GM18861 (cell line): ENCODE measurements around the gene SOCS3.

Source experiments
- ATAC-seq: cut with Tn5 transposase; IDR thresholded peaks from one replicate; pipeline ENCODE4 v1.9.1; 2021; ENCODE audit not compliant: unreplicated experiment

Gene SOCS3, protein sequence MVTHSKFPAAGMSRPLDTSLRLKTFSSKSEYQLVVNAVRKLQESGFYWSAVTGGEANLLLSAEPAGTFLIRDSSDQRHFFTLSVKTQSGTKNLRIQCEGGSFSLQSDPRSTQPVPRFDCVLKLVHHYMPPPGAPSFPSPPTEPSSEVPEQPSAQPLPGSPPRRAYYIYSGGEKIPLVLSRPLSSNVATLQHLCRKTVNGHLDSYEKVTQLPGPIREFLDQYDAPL

DNA sequence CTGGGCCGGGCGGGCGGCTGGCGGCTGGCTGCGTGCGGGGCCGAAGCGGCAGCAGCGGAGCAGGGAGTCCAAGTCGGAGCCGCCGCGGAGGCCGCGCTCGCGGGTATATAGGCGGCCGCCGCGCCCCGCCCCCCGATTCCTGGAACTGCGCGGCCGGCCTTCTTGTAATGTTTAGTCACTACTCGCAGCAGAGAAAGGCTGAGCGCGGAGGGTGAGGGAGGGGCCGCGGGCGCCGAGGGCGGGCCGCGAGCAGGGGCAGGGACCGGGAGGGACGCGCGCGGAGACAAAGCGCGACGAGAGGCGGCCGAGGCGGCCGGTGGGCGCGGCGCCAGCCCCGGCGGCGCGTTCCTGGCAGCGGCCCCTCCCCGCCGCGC is at the start of gene SOCS3:
SOCS3 (minus strand) TSS at position 81 of the 374 bp plus-strand sequence. CDS start 982 bp downstream, outside the sequence.
- no peak for ATAC-seq

DNA sequence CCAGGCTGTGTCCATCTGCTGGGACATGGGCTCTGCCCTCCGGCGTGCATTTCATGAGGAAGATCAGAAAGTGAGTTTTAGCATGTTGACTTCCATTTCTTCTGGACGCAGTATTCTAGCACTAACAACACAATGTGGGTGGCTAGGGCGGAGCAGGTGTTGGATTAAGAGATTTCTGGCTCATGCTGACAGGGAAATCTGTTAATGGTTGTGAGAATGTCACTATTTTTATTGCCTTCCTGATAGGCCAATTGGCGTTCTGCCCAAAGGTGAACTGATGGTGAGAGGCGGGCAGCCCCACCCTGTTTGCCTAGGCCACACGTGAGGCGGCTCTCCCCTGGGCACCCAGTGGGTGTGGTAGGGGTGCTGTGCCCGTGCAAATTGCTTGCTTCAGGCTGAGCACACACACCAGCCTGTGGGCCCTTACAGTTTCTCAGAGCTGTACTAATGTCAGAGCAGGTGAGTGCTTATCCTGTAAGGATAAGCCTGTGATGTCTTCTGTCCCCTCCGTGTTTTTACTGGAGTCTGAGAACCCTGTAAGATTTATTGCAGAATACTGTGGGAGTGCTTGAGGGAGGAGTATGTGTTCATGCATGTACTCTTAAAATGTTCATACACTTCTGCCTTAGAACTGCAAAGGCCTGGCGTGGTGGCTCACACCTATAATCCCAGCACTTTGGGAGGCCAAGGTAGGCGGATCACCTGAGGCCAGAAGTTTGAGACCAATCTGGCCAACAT is 49.5 kb upstream of the SOCS3 start:
- ATAC-seq = no peak

DNA sequence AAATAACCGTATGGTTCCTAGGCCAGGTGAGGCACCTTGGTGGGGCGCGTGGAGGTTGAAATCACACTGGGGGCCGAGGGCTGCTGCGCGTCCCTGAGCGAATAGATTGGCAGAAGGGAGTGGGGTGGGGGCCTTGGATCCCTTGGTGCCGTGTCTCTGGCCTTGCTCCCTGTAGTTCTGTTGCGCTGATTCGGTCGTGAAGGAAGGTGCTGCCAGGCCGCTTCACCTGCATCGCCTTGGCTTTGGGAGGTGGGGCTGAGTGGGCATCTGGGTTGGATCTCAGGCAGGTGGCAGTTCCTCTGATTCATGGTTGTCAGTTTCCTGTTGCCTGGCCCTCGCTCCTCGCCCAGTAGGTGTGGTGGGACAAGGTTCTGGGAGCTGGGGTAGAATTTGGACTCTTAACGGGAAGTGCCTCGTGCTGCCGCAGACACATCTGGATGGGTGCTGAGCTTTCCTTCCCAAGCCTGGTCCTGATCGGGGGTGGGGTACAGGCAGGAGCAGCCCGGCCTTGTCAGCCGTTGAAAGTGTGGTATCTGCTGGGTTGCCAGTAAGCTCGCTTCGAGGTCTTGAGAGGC is 48.7 kb upstream of the SOCS3 start:
- no peak for ATAC-seq

DNA sequence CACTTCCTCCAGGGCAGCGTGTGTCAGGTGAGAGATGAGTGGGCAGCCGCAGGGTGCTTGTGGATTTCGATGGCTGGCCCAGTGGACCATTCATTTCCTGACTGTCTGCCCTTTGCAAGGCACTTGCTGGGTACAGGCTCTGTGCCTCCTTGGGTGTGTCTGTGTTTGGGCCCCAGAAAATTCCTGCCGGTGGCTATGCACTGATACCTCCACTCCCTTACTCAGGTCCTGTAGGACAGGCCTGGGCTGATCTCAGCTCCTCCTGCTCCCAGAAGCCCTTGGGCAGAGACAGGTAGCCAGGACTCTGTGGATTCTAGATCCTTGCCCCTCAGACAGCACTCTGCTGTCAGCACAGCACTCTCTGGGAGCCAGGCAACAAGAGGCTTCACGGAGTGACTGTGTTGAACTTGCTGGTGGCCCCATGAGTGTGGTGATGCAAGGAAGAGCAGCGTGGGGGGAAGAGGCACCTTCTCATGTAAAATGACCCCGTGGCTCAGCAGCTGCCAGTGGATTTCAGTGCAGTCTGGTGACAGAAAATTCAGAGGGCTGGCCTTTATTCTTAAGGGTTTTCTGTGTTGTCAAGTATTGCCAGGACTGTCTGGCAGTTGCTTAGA is 47.6 kb upstream of the SOCS3 start:
- no peak for ATAC-seq

DNA sequence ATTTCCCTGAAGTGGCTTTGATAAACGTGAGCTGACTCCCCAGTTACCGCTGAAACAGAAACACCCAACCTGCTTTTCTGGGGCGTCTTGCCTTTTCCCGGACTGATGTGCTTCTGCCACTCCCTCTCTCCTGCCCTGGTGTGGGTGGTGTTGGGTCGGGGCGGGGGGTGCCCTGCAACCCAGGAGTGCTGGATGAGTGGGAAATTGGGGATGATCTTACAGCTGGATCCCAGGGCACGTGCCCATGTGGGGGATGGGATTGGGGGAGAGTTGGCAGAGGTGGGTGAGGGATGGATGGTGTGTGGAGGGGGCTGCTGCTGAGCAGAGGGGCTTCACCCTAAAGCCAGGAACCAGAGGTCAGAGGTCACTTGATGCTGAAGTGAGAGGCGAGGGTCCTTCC is 47.0 kb upstream of the SOCS3 start:
- no peak for ATAC-seq

DNA sequence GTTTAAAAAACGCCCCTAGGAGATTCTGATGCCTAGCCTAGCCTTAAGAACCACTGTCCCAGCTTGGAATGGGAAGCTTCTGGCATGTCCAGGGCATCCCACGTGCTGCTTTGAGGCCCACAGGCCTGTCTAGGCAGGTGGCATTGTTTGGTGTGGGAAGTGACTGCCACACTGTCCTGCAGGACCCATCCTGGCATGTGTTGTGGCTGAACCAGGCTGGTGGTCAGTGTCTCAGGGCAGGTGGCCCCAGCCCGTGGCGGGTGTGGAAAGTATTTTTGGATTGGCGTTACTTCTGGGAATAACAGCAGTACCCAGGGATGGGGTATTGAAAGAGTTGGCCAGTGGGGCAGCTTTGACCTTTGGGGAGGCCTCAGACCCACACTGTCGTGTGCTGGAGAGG is 46.5 kb upstream of the SOCS3 start:
- no peak for ATAC-seq

DNA sequence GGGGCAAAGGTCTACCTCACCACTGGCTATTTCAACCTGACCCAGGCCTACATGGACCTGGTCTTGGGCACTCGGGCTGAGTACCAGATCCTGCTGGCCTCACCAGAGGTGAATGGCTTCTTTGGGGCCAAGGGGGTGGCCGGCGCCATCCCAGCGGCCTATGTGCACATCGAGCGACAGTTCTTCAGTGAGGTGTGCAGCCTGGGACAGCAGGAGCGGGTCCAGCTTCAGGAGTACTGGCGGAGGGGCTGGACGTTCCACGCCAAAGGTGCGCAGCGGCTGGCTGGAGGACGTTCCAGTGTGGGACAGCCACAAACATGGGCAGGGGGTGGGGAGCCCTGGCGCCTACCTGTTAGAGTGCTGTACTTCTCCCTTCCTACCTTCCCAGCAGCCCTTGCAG is 43.9 kb upstream of the SOCS3 start:
- no peak for ATAC-seq

DNA sequence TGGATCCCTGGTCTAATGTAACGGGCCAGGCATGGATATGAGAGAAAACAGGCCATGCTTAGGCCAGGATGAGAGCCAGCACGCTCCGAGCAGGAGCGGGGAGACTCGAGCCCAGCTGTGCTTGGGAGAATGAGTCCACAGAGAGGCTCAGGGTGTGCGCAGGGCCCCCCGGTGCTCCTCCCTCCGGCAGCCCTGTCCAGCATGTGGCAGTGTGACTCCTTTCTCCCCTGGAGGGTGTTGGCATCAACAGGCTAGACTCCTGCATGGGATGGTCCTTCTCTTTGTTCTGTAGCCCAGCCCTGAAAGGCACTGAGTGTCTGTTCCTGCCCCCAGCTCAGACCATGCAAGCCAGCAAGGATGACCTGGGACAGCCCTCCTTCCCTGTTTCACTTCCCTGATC is 42.0 kb upstream of the SOCS3 start:
- no peak for ATAC-seq

DNA sequence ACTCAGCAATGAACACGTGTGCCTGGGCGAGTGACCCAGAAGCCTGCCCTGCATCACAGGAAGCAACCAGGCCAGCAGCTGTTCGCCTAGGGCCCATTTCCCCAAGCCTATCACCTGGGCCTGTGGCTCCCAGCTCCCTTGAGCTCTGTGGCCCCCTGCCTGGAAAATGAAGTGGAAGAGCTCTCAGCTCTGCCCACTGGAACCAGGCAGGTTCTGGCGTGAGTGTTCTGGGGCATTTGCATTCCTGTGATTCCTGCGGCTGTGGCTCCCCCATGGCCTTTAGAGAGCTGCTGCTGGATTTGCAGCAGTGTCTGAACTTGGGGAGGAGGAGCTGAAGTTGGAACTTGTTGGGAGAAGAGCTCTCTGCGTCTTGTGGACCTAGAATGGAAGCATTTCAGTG is 41.4 kb upstream of the SOCS3 start:
- ATAC-seq = no peak

DNA sequence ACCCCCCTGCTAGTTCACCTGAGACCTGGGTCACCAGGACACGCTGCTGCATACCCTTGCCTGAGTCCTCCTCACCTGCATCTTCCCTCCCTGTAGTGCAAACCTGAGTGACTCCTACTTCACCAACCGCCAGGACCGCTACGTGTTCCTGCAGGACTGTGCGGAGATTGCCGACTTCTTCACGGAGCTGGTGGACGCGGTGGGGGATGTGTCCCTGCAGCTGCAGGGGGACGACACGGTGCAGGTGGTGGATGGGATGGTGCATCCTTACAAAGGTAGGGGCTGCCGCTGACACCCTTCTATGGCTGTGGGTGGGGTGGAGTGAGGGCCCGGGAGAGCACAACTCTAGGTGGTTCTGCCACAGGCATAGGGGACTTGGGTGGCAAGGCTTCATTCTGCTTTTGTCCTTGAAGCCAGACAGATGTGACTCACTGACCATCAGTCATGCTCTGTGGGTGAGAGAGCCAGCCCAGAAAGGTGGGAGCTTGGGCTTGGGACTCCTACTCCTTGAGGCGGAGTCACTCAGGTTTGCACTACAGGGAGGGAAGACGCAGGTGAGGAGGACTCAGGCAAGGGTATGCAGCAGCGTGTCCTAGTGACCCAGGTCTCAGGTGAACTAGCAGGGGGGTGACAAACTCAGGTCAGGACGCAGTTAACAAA is 40.8 kb upstream of the SOCS3 start:
- no peak for ATAC-seq

DNA sequence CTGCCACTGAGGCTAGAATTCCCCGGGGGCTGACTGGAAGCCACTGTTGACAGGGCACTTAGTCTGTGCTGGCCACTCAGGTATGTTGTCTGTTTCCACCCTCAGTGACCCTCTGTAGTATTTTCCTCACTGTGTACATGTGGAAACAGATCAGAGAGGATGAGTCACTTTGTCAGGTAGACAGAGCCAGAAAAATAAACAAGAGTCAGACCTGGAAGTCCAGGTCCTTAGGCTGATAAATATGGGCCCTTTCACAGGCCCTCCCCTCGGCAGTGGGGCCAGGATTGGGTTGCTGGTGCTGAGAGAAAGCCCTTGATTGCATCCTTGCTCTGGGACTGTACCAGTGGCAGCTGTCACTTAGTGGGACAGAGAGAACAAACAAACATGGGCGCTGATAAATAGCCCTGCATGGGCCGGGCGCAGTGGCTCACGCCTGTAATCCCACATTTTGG is 39.8 kb upstream of the SOCS3 start:
- no peak for ATAC-seq

DNA sequence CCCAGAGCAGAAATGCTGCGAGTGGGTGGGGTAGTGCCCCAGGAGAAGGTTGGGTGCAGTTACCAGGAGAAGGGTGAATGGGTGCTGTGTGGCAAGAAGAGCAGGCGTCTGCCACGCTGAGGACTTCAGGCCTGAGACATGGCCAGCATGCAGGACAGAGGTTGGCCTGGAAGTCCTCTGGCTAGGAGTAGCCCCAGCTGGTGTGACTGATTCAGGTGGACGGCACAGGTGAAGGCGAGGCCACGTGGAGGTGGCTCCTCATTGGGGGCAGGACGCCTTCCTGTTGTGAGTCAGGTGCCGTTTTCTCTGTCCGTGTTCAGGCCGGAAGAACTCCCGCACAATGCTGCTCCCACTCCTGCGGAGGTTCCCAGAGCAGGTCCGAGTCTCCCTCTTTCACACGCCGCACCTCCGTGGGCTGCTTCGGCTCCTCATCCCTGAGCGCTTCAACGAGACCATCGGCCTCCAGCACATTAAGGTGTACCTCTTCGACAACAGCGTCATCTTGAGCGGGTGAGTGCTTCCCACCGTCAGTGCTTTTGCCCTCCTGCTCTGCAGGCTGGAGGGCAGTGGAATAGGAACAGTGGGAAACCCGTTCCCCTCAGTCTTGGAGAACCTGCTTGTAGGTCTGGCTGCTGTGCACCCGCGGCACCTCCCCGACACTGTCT is 39.3 kb upstream of the SOCS3 start:
- ATAC-seq = no peak

DNA sequence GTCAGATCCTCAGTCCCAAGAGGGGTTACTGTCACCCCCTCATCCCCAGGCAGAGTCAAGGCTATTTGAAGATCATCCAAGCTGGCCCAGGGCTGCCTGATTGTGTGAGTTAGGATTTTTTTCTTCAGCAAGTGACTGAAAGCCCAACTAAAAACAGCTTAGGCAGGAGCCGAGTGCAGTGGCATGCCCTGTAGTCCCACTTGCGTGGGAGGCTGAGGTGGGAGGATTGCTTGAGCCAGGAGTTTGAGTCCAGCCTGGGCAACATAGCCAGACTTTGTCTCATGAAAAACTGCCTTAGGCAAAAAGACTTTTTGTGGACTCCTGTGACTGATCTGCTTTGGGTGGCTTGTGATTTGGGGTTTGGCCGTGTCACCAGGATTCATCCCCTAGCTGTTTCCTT is 38.5 kb upstream of the SOCS3 start:
- ATAC-seq = no peak

DNA sequence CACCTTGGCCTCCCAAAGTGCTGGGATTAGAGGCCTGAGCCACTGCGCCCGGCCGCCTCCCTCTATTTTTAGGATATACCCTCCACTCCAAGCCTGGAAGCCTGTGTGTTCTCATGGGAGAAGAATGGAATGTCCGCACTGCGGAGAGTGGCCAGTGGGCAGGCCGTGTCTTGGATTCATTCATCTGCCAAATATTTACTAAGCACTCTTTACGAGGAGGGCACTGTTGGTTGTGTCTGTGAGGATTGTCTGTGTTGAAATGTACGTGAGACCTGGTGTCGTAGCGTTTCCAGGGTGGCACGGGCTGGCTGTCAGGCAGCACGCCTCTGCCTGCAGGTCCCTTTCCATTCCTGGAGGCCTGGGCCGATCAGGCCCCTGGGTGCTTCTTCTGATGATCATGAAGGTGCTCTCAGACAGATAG is 37.8 kb upstream of the SOCS3 start:
- ATAC-seq = no peak

DNA sequence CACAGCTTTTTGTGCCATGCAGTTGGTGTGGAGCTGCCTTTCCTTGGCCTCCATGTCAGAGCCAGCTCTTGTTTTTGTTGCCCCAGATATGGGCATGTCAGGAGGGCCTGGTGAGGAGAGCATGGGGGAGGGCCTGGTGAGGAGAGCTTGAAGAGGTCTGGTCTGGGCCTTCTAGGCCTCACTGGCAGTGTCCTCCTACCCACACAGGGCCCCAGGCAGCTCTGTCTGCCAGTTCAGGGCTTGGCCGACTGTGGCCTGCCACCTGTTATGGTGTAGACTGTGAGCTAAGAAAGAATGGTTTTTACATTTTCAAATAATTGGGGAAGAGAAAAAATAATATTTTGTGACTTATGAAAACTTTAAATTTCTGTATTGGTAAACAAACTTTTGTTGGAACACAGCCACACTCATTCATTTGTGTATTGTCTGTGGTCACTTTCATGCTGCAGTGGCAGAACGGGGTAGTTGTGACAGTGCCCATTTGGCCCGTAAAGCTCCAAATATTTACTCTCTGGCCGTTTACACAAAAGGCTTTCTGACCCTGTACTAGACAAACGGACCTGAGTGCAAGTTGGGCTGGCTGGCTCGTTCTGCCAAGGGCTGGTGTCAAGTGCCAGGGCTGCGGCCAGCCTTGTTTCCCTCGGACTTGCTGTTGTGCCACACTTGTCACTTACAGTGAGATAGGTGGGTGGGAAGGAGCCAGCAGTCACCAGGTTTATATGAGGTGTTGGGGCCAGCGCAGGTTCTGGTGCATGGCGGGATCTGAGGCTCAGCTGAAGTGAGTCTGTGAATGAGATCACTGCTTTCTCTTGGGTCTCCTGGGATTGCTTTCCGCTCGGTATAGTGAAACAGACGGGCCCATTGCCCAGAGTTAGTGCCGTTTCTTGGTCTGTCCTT is 36.8 kb upstream of the SOCS3 start:
- no peak for ATAC-seq

DNA sequence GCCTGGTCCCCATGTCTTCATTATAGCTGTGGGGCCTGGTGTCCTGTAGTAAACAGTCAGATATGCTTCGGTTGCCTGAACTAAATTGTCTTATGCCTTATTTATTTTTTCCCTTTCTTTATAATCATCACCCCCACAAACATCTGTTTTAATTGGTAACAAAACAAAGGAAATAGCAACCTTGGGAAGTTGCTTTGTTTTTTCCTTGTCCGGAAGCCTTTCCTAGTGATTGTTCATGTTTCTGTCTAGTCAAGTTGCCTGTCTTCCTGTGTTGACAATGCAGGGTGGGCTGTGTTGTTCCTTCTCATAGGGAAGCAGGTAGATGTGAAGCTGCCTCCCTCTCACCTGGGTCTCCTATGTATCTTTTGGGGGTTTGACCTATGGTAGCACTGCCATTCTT is 35.3 kb upstream of the SOCS3 start:
- no peak for ATAC-seq

DNA sequence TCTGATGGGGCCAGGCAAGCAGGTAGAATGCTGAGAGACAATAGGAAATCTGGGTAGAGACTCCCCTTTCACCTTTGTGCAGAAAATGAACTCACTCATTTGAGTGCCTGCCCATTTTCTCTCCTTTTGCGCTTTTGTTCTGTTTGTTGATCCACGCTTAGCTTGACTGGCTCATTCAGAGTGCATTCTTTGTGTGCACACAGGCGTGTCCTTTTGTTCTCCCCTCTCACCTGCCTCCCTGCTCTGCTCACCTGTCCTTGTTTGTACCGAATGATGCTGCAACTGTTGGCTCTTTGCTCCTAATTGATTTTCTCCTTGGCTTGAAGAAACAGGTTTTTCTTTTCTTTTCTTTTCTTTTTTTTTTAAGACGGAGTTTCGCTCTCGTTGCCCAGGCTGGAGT is 34.3 kb upstream of the SOCS3 start:
- no peak for ATAC-seq

DNA sequence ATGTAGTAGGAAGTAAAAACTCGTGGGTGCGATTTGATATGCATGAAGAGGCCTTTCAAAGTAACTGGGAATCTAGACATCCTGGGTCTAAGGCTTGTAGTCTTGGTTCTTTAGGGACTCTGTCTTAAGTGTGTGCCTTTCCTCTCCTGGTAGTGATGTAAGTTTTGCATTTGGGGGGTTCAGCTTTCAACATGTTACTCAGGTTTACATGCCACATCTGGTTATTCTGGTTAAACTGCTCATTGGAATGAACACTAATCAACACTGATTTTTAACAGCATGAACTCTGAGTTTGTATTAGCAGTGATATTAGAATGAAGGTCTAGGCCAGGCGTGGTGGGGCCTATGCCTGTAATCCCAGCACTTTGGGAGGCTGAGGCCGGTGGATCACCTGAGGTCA is 33.7 kb upstream of the SOCS3 start:
- ATAC-seq = no peak

DNA sequence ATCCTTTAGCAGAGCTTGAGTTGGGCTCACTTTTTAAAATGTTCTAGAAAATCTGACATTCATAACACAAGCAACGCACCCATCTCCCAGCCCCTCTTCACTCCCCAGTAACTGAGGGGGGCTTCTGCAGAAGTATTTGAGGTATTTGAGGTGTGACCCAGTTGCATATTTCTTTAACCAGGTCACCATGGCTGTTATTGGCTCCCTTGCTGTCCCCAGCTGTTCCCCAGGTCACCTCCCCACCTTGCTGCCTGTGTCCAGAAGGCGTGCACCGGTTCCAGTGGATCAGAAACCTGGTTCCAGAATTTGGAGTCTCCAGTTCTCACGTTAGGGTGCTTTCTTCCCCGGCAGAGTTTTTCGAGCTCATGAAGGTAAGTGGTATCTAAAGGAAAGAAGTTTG is 32.4 kb upstream of the SOCS3 start:
- no peak for ATAC-seq

DNA sequence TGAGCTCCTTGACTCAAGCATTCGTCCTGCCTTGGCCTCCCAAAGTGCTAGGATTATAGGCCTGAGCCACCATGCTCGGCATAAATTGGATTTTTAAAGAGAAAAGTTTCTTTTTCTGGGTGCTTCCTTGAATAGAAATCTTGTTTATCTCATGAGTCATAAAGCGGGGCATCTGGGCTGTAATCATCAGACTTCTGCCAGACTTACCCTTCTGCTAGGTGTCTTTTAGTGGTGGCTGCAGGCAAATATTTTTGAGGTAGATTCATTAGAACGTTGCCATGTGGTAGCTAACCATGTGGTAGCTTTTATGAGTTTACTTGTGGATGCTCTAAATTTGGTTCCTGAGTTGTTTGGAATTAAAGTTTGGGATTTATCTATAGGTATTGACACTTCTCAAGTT is 32.0 kb upstream of the SOCS3 start:
- no peak for ATAC-seq
